Metanephros (tissue), 1 donor: ENCODE results near the gene C19orf25. TPM values are rescaled to one million over a fixed set of nuclear protein-coding genes. Genes with fewer than 3 reads are reported as not detected.

Experiments
- total RNA-seq: library from RNA; depleted of rRNA; stranded (reverse); fragments of >200 nt; gene quantifications from one replicate; pipeline ENCODE4 v1.2.3, GENCODE V29; 2014

Gene C19orf25
- total RNA-seq = 37.7 TPM

DNA sequence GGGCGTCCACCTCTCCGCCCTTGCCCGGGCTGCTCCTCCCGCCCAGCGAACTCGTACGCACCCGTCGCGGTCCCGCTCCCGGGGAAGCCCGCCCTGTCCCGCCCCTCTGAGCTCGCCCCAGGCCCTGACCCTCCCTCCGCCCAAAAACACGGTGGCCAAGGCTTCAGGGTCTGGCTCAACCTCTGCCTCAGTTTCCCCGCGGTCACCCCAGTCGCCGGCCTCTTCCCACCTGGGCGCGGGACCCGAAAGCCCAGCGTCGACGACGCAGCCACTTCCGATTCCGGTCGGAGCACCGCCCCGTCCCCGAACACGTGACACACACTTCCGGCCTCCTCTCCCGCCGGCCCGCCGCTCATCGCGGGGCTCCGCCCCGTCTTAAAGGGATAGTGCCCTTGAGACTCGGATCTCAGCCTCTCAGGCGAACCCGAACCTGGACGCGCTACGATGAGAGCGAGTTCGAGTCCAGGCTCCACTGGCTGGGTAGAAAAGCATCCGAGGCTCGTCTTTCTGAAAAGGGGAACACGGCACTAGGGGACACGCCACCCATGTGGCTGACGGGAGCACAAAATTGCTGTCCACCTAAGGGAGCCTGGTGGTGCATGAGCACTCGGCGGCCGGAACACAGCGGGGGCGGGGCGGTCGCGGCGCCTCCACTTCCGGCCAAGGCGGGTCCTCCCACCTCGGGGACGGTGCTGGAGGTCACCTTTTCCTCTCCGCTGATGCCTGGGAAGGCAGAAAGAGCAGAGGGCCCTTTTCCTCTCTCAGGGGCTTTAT, at the start of gene C19orf25:
TSS of gene C19orf25 (minus strand) at position 282 of the 774 bp plus-strand sequence. CDS start 312 bp downstream, outside the sequence.

DNA sequence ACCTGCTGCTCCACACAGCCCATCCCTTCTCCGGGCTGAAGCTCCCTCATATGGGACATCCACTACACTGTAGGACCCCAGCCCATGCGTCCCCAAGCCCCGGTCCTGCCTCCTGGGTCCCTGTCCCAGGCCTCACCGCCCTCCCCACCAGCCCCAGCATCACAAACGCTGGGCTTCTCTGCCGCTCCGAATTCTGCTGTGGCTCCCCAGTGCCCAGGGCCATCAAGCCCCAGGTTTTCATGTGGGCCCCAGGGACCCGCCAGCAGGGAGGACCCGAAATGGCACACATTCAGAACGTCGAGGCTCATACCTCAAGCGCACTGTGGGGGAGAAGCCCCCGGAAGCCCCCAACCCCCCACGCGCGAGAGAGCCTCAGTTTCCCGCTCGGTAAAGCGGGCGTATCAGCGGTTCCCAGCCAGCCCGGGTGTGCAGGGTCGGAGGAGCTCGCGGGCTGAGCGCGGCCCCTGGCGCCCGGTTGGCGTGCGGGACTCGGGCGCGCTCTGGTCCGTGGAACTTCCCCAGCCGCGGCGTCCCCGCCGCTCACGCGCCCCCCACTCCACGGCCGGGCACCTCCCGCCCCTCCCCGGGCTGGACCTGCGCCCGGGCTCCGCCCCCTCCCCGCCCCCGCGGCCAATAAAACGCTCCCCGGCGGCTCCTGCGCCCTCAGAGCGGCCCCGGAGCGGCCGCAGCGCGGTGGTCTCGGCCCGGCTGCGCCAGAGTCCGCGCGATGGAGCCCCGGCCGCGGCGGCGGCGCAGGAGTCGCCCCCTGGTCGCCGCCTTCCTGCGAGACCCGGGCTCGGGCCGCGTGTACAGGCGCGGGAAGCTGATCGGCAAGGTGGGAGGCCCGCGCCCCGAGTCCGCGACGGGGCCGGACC, 44.6 kb upstream of the C19orf25 start, which contains the start of gene PLK5:
TSS of gene PLK5 (plus strand) at position 666 of the 875 bp plus-strand sequence. CDS start 2,920 bp downstream, outside the sequence.

DNA sequence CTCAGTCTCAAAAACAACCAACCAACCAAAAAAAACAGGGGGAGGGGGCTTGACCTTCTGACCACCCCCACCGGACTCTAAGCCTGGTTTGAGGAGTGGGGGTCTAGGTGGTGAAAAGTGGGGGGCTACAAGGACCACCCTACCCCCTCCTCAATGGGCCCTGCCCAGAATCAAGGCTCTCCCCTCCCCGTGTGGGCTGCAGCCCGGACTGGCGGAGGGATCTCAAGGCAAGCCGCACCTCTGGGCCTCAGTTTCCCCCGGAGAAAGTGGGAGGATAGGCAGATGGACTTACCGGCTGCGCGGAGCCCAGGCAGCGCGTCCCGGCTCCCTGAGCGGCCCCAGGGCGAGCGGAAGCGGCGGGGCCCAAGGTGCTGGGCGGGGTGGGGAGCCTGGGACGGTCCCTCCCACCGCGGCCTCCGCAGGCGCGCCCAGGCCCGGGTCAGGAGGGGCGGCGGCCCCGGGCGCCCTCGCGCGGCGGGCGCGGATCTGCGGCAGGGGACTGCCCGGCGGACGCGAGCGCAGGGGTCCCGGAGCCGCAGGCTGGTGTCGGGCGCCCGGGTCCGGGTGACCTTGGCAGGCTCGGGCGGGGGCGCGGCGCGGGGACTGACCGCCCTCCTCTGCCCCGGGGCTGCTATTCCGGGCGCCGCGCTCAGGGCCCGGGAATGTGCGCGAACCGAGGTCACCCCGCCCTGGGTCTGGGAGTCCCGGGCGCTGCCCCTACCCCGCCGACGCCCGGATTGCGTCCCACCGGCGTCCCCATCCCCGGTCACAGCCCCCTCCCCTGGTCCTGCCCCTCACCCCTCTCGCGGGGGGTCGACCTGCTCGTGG, 33.9 kb upstream of the C19orf25 start, which contains the start of gene ADAMTSL5:
TSS of gene ADAMTSL5 (minus strand) at position 349 of the 828 bp plus-strand sequence. CDS start 2,076 bp downstream, outside the sequence.

DNA sequence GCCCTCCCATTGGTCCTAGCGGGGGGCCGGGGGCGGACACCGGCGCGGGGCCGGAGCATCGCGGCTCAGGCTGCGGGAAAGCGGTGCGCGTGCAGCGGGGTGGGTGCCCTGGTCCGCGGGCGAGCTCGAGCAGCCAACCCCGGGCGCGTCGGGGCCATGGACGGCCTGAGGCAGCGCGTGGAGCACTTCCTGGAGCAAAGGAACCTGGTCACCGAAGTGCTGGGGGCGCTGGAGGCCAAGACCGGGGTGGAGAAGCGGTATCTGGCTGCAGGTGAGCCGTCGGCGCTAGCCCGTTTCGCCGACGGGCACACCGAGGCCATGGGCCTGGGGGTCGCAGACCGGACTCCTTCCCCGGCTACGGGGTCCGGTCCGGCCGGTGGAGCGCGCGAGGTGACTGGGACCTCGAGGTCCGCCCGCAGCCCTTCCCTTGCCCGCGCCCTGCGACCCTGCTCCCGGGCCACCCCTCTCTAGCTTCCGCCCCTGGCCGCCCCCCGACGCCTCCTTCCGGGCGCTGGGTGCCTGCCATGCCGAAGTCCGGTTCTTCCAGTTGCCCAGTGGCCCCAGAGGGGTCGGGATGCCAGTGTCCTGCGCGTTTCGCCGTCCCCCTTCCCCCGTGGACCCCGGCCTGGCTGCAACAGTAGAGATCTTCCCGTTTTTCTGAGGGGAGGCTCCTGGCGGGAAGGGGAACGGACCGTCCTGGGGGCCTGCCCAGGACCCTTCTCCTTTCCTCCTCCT, 12.3 kb upstream of the C19orf25 start, which contains the start of gene REEP6:
TSS of gene REEP6 (plus strand) at position 68 of the 735 bp plus-strand sequence. CDS start at position 157, 89 bp downstream.

DNA sequence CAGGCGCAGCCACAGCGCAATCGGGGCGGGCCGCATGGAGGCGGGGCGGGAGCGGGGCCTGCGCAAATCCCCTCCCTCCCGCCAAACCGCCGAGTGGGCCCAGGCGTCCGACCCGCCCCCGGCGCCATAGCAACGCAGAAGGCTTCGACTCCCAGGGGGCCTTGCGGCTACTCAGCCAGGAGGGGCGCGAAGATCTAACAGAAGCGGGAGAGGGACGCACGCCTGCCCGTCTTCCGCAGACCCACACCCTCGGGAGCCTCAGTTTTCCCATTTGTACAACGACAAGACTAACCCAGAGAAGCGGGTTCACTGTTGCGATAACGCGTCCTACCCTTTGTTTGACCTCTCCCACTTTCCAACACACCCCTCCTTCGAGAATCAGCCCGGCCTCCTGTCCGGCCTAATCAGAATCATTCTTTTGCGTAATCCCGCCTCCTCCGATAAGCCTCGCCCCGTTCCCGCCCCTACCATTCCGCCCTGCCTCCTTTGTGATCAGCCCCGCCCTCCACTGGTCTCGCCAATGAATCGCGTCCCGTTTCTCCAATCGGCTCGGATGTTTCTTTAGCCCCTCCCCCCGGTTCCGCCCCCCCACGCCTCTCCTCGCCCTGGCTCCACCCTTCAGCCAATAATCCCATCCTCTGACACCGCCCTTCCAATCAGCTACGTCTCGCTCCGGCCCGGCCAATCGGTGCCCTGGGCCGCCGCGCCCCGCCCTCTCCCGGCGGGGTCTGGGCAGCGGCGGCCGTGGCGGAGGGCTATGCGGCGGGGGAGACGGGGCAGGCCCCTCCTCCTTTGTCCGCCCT, 11.5 kb upstream of the C19orf25 start, which contains the start of gene PCSK4:
TSS of gene PCSK4 (minus strand) at position 40 of the 803 bp plus-strand sequence. CDS start at position 36, 4 bp downstream.

DNA sequence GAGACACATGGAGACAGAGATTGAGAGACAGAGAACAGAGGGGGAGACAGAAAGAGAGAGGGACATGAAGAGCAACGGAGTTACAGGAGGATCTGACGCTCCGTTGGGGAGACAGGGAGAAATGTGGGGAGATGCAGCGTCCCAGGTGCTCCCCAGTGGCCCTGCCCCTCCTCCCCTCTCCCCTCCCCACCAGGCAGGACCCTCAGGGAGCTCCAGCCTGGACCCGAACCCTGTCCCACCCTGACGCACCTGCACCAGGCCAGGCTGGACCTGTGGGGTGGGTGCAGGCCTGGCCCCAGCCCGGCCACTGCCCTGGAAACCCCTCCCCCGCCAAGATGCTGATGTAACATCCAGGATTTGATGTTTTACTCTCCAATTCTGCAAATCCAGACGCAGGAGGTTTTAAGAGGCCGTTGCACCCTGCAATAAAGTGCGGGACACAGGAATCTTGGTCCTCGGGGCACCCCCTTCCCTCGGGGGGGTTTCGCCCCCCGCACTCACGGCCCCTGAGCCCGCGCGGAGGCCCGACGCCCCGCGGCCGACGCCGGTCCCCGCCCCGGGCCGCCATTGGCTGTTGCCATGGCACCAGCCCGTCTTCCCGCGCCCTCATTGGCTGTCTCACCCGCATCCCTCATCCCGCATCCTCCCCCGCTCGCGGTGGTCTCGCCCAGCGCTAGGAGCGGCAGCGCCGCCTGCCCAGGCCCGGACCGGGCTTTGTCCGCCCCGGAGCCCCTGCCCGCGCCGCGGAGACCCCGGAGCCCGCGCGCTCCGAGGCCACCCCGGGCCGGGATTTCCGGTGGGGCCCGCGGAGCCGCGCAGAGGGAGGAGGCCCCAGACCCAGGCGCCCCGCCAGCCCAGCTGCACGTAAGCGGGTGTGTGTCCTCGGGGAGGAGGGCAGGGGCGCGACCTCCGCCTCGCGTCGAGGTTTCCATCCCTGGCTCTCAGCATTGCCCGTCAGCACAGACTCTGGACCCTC, 29.3 kb downstream of the C19orf25 start, which contains the start of gene APC2:
TSS of gene APC2 (plus strand) at position 655 of the 976 bp plus-strand sequence. CDS start 2,881 bp downstream, outside the sequence.

DNA sequence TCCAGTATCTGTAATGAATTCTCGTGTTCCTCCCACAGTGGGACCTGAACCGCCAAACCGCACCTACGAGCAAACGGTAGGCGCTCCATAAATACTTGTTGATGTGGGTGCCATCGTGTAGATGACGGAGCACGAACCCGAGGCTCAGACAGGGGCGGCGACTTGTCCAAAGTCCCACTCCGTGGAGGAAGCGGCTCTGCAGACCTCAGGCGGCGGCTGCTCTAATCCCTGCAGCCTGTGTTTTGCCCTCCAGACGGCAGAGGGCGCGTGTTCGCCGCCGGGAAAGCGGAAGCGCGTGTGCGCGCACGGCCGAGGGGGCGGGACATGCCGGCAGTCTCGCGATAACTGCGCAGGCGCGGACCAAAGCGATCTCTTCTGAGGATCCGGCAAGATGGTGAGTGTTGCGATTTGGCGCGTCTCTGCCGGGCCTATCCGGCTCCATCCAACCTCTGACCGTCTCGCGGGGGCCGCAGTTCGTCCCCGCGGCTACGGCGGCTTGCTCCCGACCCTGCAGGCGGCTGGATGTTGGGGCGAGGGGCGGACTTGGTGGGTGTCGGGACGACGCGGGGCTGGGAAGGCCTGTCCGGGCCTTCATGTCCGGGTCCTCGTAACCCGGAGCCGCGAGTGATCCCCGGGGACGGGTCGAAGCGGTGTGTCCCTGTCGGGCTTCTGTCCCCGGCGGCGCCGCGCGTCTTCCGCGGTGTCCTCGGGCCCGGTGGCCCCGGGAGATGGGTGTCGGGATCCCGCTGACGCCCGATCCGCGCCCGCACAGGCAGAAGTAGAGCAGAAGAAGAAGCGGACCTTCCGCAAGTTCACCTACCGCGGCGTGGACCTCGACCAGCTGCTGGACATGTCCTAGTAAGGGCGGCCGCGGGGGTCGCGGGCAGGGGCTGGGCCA, 40.7 kb downstream of the C19orf25 start, which contains the start of gene RPS15:
TSS of gene RPS15 (plus strand) at position 362 of the 898 bp plus-strand sequence. CDS start at position 392, 30 bp downstream.

Other genes with a start within 250 kb of the C19orf25 start
- gene CBARP, start 241.2 kb downstream of the C19orf25 start, total RNA-seq = 2.3 TPM
- gene ATP5F1D, start 237.5 kb downstream of the C19orf25 start, total RNA-seq = 73.6 TPM
- gene MIDN, start 230.6 kb downstream of the C19orf25 start, total RNA-seq = 40.8 TPM
- 748 TPM for gene CIRBP, start 209.9 kb downstream of the C19orf25 start, total RNA-seq
- gene FAM174C, start 203.7 kb downstream of the C19orf25 start, total RNA-seq = 16.6 TPM
- 2.9 TPM for gene EFNA2, start 193.3 kb downstream of the C19orf25 start, total RNA-seq
- 83.7 TPM for gene NDUFS7, start 95.3 kb downstream of the C19orf25 start, total RNA-seq
- 63.8 TPM for gene GAMT, start 77.7 kb downstream of the C19orf25 start, total RNA-seq
- gene DAZAP1, start 71.6 kb downstream of the C19orf25 start, total RNA-seq = 59.6 TPM
- 697 TPM for gene RPS15, start 40.8 kb downstream of the C19orf25 start, total RNA-seq
- gene APC2, start 29.1 kb downstream of the C19orf25 start, total RNA-seq = 1.7 TPM
- 9.4 TPM for gene PCSK4, start 11.1 kb upstream of the C19orf25 start, total RNA-seq
- gene REEP6, start 12.0 kb upstream of the C19orf25 start, total RNA-seq = 4.0 TPM
- gene ADAMTSL5, start 33.8 kb upstream of the C19orf25 start, total RNA-seq = 2.7 TPM
- gene PLK5, start 44.9 kb upstream of the C19orf25 start, total RNA-seq = 0.12 TPM
- gene MEX3D, start 89.1 kb upstream of the C19orf25 start, total RNA-seq = 52.7 TPM
- 74.8 TPM for gene MBD3, start 113.7 kb upstream of the C19orf25 start, total RNA-seq
- gene UQCR11, start 126.2 kb upstream of the C19orf25 start, total RNA-seq = 49.7 TPM
- gene TCF3, start 173.4 kb upstream of the C19orf25 start, total RNA-seq = 80.4 TPM